Ascending aorta (tissue), 2 donors: ENCODE measurements around the gene GGA1. TPM values are rescaled to one million over a fixed set of nuclear protein-coding genes. Genes with fewer than 3 reads are reported as not detected.
A peak's percentile ranks its signal among the peaks of the same experiment; 100 is the strongest.

Experiments used
- DNase-seq, 2 donors: peaks; one replicate each; pipeline ENCODE4 v3.0.0-alpha.2; 2019; ENCODE audit warnings: low spot score in 2 of 2
- H3K27ac ChIP-seq, 2 donors: fragments of 200-600 bp; sonication (generic); one replicate each; pipeline ENCODE4 v1.5.1; 2016 to 2017; ENCODE audit warnings: mild to moderate bottlenecking in 1 of 2
- H3K27me3 ChIP-seq: fragments of 200-600 bp; sonication (generic); one replicate; pipeline ENCODE4 v1.5.1; 2017
- H3K36me3 ChIP-seq, 2 donors: fragments of 200-600 bp; sonication (generic); one replicate each; pipeline ENCODE4 v1.5.1; 2016
- H3K4me1 ChIP-seq, 2 donors: fragments of 200-600 bp; sonication (generic); one replicate each; pipeline ENCODE4 v1.5.1; 2016 to 2017; ENCODE audit warnings: mild to moderate bottlenecking in 1 of 2
- H3K4me3 ChIP-seq, 2 donors: fragments of 200-600 bp; sonication (generic); one replicate each; pipeline ENCODE4 v1.5.1; 2016 to 2017; ENCODE audit warnings: mild to moderate bottlenecking in 1 of 2
- H3K9me3 ChIP-seq, 2 donors: fragments of 200-600 bp; sonication (generic); one replicate each; pipeline ENCODE4 v1.5.1; 2016
- intact Hi-C: fragments of 100-400 bp; cut with DNase I; formaldehyde crosslinking; loops from one replicate; pipeline ENCODE4 v1.15.1; 2023
- total RNA-seq: library from RNA; depleted of rRNA; stranded (reverse); fragments of >200 nt; gene quantifications from one replicate; pipeline ENCODE4 v1.1.0, GENCODE V29; 2016
- TF ChIP-seq, protein P1 (sequence below), 3 experiments: fragments of 200-600 bp in 2 of 3; fragments of 450-650 bp in 1 of 3; sonication (generic) in 2 of 3; IDR thresholded peaks; one replicate each; pipeline ENCODE4 v1.5.1; 2016 to 2019; ENCODE audit warnings: antibody characterized with exemption in 3 of 3, mild to moderate bottlenecking in 1 of 3, moderate library complexity in 1 of 3

GGA1 gene
- total RNA-seq, 1 donor from 2014 or later: 53.5 TPM

DNA sequence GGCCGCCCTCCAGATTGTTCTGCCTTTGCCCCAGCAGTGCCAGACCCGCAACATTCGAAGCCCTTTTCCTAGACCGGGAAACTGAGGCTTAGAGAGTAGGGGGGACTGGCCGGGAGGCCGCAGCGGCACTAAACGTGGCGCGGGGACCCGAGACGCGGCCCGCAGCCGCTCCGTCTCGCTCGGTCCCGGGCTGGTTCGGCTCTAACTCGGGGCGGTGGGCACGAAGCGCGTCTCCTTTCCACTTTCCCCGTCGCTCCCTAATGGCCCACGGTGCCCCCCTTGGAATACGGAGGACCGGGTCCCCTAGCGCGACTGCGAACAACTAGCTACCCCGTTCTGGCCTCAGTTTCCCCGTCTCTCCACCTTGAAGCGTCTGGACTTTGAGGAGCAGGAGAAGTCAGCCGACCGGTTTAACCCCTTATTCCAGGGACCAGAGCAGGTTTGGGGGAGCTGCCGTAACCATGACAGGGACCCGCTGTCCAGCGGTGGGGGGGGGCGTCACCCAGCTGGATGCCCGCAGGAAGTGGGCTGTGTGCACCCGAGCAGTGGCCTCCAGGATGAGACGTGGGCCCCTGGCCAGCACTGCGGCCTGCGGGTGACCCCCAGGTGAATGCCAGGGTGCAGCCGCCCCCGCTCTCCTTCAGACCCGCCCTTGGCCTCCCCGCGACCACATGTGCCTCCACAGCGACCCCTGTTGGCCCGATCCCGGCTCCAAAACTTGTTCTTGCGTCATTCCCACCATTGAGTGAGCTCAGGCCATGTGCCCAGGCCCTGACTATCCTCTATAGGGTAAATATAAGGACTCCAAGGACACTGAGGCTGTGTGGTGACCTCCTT lies 47.2 kb upstream of the GGA1 start:
- H3K4me1 ChIP-seq: peaks cover 39 to 52% of the 10 kb centered on the region in 2 donors
- intact Hi-C loops: loop anchor here (1.0 to 5.0 kb wide), 4 partner anchors 15 to 1971 kb away; partner anchors contain the start of genes GGA1, LGALS1 and RPS19BP1
- TF ChIP-seq, protein P1, sequence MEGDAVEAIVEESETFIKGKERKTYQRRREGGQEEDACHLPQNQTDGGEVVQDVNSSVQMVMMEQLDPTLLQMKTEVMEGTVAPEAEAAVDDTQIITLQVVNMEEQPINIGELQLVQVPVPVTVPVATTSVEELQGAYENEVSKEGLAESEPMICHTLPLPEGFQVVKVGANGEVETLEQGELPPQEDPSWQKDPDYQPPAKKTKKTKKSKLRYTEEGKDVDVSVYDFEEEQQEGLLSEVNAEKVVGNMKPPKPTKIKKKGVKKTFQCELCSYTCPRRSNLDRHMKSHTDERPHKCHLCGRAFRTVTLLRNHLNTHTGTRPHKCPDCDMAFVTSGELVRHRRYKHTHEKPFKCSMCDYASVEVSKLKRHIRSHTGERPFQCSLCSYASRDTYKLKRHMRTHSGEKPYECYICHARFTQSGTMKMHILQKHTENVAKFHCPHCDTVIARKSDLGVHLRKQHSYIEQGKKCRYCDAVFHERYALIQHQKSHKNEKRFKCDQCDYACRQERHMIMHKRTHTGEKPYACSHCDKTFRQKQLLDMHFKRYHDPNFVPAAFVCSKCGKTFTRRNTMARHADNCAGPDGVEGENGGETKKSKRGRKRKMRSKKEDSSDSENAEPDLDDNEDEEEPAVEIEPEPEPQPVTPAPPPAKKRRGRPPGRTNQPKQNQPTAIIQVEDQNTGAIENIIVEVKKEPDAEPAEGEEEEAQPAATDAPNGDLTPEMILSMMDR (IDR thresholded peaks at IDR 0.05): peak; percentile 81 to 91 (median 84)

DNA sequence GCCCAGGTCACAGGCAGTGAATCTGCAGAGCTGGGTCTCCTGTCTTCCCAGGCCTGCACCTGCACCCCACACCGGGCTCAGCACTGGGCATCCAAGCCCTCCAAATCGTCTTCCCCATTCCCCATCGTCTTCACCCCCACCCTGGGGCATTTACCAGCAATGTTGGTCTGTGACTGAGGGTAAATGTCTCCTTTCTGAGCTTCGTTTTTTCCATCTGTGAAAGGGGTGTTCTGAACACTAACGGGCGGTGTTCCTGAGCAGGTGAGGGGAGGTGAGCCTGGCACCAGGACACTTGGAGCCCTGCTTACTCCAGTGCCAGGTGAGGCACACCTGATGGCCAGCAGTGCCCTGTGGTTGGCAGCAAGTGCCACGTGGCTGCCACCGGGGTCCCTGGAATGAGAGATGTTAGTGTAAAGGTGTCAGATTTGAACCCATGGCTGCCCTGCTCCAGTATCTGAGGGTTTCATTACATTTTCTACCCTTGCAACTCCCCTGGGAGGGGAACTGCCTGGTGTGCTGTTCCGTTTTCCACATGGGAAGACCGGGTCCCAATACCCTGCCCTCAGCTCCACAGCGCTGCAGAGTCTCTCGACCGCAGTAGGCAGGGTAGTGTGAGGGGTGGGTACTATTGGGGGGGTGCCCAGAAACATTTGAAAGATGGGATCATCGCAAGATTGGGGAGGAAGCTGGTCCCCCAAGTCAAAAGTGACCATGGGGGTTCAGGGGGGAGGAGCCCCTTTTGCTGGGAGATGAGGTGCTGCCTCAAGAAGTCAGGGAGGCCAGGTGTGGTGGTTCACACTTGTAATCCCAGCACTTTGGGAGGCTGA lies 46.4 kb upstream of the GGA1 start:
- Histone ChIP-seq H3K27ac (peak overlapping the region; percentile 98 to 99), H3K36me3 (peaks cover 12 to 15% of the 10 kb centered on the region in 2 donors), H3K27me3 (no peaks in the 10 kb centered on the region), H3K4me3 (peak overlapping the region; percentile 84 to 95), H3K4me1 (peaks cover 46 to 57% of the 10 kb centered on the region in 2 donors), H3K9me3 (no peaks in the 10 kb centered on the region)
- TF ChIP-seq, protein P1 (IDR thresholded peaks at IDR 0.05): no peak
- intact Hi-C loops: loop anchor here (5.0 kb wide), 2 partner anchors 115 to 1970 kb away; partner anchors contain the start of genes LGALS1 and RPS19BP1
- DNase-seq: no peak

More for the DNA sequence above, 47.2 kb upstream of the GGA1 start:
- H3K27ac ChIP-seq: peak overlapping the region; percentile 98 to 99
- H3K27me3 ChIP-seq: no peaks in the 10 kb centered on the region
- no peaks in the 10 kb centered on the region for H3K9me3 ChIP-seq
- peak overlapping the region; percentile 84 to 95 for H3K4me3 ChIP-seq
- peaks cover 4 to 7% of the 10 kb centered on the region in 2 donors for H3K36me3 ChIP-seq
- peak; percentile 79 to 97 for DNase-seq

DNA sequence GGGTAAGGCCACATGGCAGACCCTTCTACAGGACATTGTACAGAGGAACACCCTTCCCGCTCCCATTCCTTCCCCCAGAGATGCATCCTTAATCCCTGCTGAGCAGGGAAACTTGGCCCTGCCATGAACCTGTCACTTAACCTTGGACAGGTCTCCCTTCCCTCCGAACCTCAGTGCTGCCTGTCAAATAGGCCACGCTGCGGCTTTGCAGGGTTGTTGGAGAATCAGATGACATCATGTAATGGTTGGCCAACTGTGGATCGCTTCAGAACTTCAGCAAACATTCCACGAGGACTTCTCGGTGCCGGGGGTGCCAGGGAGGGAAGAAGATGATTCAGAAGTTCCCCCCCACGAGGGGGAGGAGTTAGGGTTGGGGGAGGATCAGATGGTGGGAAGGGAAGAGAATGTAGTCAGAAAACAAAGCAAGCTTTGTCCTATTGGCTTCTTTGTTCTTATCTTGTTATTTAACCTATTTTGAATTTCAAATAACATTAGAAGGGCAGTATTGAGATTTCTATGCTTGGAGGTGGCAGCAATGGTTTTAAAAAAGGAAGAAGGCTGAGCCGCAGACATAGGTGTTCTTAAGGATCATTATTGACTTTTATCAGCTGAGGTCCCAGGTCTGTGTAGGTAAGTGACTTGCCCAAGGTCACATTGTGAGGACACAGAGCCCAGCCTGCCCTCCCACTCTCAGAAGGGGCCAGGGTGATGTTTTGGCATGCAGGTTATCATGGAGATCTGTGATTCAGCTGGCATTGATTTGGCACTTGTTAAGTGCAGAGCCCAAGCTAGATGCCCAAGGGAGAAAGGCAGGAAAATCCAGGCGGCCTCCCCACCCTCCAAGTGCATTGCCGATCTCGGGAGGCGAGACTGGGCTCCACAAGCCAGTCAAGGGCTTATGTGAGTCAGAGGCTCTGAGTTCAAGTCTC lies 45.2 kb upstream of the GGA1 start:
- H3K4me3 ChIP-seq: peak overlapping the region; percentile 33 to 84
- peaks cover 46 to 64% of the 10 kb centered on the region in 2 donors for H3K4me1 ChIP-seq
- H3K36me3 ChIP-seq: peaks cover 22 to 24% of the 10 kb centered on the region in 2 donors
- DNase-seq: peak in 1 of 2 donors; percentile 96
- H3K9me3 ChIP-seq: no peaks in the 10 kb centered on the region
- TF ChIP-seq, protein P1 (IDR thresholded peaks at IDR 0.05): no peak
- H3K27ac ChIP-seq: peak overlapping the region; percentile 98 to 99
- intact Hi-C loops: loop anchor here (5.0 kb wide), 2 partner anchors 114 to 1969 kb away; partner anchors contain the start of genes LGALS1 and RPS19BP1
- H3K27me3 ChIP-seq: no peaks in the 10 kb centered on the region

DNA sequence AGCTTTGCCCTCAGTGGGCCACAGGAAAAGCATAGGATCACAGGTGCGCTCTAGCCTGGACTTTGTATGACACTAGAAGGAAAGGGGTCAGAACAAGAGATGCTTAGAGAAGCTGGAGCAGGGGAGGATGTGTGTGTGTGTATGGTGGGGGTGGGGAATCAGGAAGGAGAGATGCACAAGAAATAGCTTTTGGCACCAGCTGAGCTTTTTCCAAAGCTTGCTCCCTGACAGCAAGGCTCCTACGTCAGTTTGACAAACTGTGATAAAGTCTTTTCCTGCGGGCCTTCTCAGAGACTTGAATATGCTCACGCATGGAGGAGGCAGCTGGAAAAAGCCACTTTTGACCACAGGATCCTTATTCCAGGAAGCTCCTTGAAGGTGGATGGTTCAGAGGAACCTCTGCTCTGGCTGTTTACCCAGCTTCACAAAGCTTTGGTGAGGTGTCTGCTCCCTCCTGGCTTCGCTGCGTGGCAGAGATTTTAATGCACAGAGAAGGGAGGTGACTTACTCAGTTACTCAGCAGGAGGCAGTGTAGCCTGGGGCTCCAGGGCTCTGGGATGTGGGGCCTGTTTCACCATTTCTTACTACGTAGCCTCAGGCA lies 44.4 kb upstream of the GGA1 start:
- peaks cover 27 to 30% of the 10 kb centered on the region in 2 donors for H3K36me3 ChIP-seq
- intact Hi-C loops: loop anchor here (5.0 kb wide), 2 partner anchors 113 to 1968 kb away; partner anchors contain the start of genes LGALS1 and RPS19BP1
- TF ChIP-seq, protein P1 (IDR thresholded peaks at IDR 0.05): no peak
- H3K27me3 ChIP-seq: no peaks in the 10 kb centered on the region
- DNase-seq: no peak
- peak overlapping the region; percentile 98 to 99 for H3K27ac ChIP-seq
- peaks cover 46 to 64% of the 10 kb centered on the region in 2 donors for H3K4me1 ChIP-seq
- no peaks in the 10 kb centered on the region for H3K9me3 ChIP-seq
- peak overlapping the region; percentile 12 to 28 for H3K4me3 ChIP-seq
